ENCODE measurements around the gene WFDC13. TPM values are rescaled to one million over a fixed set of nuclear protein-coding genes. Genes with fewer than 3 reads are reported as not detected.

The WFDC13 gene
- total RNA-seq, 1 donor = not detected

Small RNAs within 50 kb of the gene (small RNA-seq; reads per million reads assigned to genes)
- gene MIR3617 (0.57 reads per million), gene SPINT5P (not detected)

Other genes starting within 250 kb of the WFDC13 start
- gene WFDC2, start 232.3 kb upstream of the WFDC13 start, total RNA-seq (ENCODE audit: low replicate concordance) = not detected in 2 replicates
- gene SPINT3, start 186.4 kb upstream of the WFDC13 start, total RNA-seq (ENCODE audit: low replicate concordance) = not detected in 2 replicates
- not detected in 2 replicates for gene WFDC6, start 162.6 kb upstream of the WFDC13 start, total RNA-seq (ENCODE audit: low replicate concordance)
- gene EPPIN, start 154.6 kb upstream of the WFDC13 start, total RNA-seq (ENCODE audit: low replicate concordance) = not detected in 2 replicates
- gene WFDC8, start 122.8 kb upstream of the WFDC13 start, total RNA-seq (ENCODE audit: low replicate concordance) = not detected in 2 replicates
- gene WFDC10A, start 72.3 kb upstream of the WFDC13 start, total RNA-seq (ENCODE audit: low replicate concordance) = not detected in 2 replicates
- not detected in 2 replicates for gene WFDC9, start 70.8 kb upstream of the WFDC13 start, total RNA-seq (ENCODE audit: low replicate concordance)
- gene WFDC11, start 31.8 kb upstream of the WFDC13 start, total RNA-seq (ENCODE audit: low replicate concordance) = not detected in 2 replicates
- gene WFDC10B, start 3.0 kb downstream of the WFDC13 start, total RNA-seq (ENCODE audit: low replicate concordance) = not detected in 2 replicates
- not detected in 2 replicates for gene SPINT4, start 20.3 kb downstream of the WFDC13 start, total RNA-seq (ENCODE audit: low replicate concordance)
- gene WFDC3, start 89.8 kb downstream of the WFDC13 start, total RNA-seq (ENCODE audit: low replicate concordance) = 0.18 TPM in 1 of 2 replicates, not detected in the other
- gene DNTTIP1, start 89.9 kb downstream of the WFDC13 start, total RNA-seq (ENCODE audit: low replicate concordance) = 17.4 and 26.4 TPM in 2 replicates
- 0.49 and 53.3 TPM in 2 replicates for gene UBE2C, start 110.6 kb downstream of the WFDC13 start, total RNA-seq (ENCODE audit: low replicate concordance)
- 0.45 and 1.8 TPM in 2 replicates for gene TNNC2, start 125.3 kb downstream of the WFDC13 start, total RNA-seq (ENCODE audit: low replicate concordance)
- 88.8 and 90.7 TPM in 2 replicates for gene SNX21, start 131.8 kb downstream of the WFDC13 start, total RNA-seq (ENCODE audit: low replicate concordance)
- 17.7 and 25.8 TPM in 2 replicates for gene ACOT8, start 155.4 kb downstream of the WFDC13 start, total RNA-seq (ENCODE audit: low replicate concordance)
- gene ZSWIM3, start 155.6 kb downstream of the WFDC13 start, total RNA-seq (ENCODE audit: low replicate concordance) = 1.9 and 4.3 TPM in 2 replicates
- 4.0 and 15.1 TPM in 2 replicates for gene ZSWIM1, start 179.2 kb downstream of the WFDC13 start, total RNA-seq (ENCODE audit: low replicate concordance)
- gene SPATA25, start 185.6 kb downstream of the WFDC13 start, total RNA-seq (ENCODE audit: low replicate concordance) = 2.1 and 9.6 TPM in 2 replicates
- 6.8 and 7.0 TPM in 2 replicates for gene NEURL2, start 189.2 kb downstream of the WFDC13 start, total RNA-seq (ENCODE audit: low replicate concordance)
- gene CTSA, start 189.3 kb downstream of the WFDC13 start, total RNA-seq (ENCODE audit: low replicate concordance) = 56.2 and 166 TPM in 2 replicates
- 66.9 and 107 TPM in 2 replicates for gene PLTP, start 210.1 kb downstream of the WFDC13 start, total RNA-seq (ENCODE audit: low replicate concordance)
- gene PCIF1, start 232.6 kb downstream of the WFDC13 start, total RNA-seq (ENCODE audit: low replicate concordance) = 12.1 and 15.9 TPM in 2 replicates

Data from fibroblast of the aortic adventitia (primary cell).